ENCODE results near the gene TBC1D13. TPM values are rescaled to one million over a fixed set of nuclear protein-coding genes. Genes with fewer than 3 reads are reported as not detected.

Gene TBC1D13
- total and polyA plus RNA-seq, 9 of the 15 experiments (the other 6 are each of a cell fraction or from before 2014, with no cell fraction given) = 2.3 to 28.7 (median 11.4) TPM

GRCh38 chr9:128836509-128837145 is 49.6 kb downstream of the TBC1D13 start:
- ATAC-seq (no peak), FAIRE-seq (no peak), DNase-seq (ENCODE audit: extremely low read depth in 1 of 4, low spot score in 3 of 4) (peak in 1 of 4 experiments; percentile 3)
- Histone ChIP-seq H3K4me1 (replicated peaks in 1 of 2; ENCODE audit: control insufficient read depth in 2 of 2, insufficient read depth in 2 of 2, low read length in 2 of 2) (peaks cover 0 to 9% of the 10 kb centered on the region in 2 experiments; a peak in 2 of 5 replicates), H3K9me3 (replicated peaks; ENCODE audit: control insufficient read depth, insufficient read depth, low read depth, low read length) (no peaks in the 10 kb centered on the region), H3K36me3 (ENCODE audit: control insufficient read depth, insufficient read depth, low read length) (peaks cover 21% of the 10 kb centered on the region; the same call in 2 of the 3 replicates), H3K27me3 (ENCODE audit: control insufficient read depth in 2 of 2, insufficient read depth in 2 of 2, low read length in 2 of 2) (no peaks in the 10 kb centered on the region), H3K27ac (ENCODE audit: extremely low read depth, low read depth, low read length) (no peak overlapping the region), H2AFZ (ENCODE audit: low read depth, low read length) (no peak overlapping the region), H3K9ac (ENCODE audit: insufficient read depth in 1 of 2, low read depth in 2 of 2, low read length in 2 of 2) (no peak overlapping the region; a peak in 1 of 4 replicates), H3K4me3 (no peak overlapping the region), H4K20me1 (replicated peaks; ENCODE audit: control insufficient read depth, insufficient read depth, low read length) (no peaks in the 10 kb centered on the region), H3K79me2 (ENCODE audit: control insufficient read depth, insufficient read depth, low read length) (no peaks in the 10 kb centered on the region), H3K4me2 (ENCODE audit: insufficient read depth, low read length) (no peak overlapping the region), H3K9me1 (ENCODE audit: control insufficient read depth, insufficient read depth, low read length) (no peaks in the 10 kb centered on the region)
- POLR2A ChIA-PET = interaction anchor here (0.6 to 0.9 kb wide), 2 partner anchors 8 to 321 kb away, joined by 3 read pairs; no protein-coding TSS in a partner anchor
- 87% methylated on average over 14 of the region's 14 CpGs for WGBS (ENCODE audit: insufficient coverage, low coverage, missing lambda C conversion rate)
- CTCF ChIA-PET (ENCODE audit: low intra/inter-chr PET ratio) = no interaction called here
- BruUV-seq (replicated peaks) = no TSS peak
- in situ Hi-C loops (cut with MboI) = no loop called here
- intact Hi-C loops (cut with micrococcal nuclease) = no loop called here
- TF ChIP-seq NBN (IDR thresholded peaks at IDR 0.05; ENCODE audit: low read depth) (no peak), ZBTB49 (CRISPR knock-in tag; IDR thresholded peaks at IDR 0.05; ENCODE audit: borderline replicate concordance) (no peak), PURB (CRISPR knock-in tag; IDR thresholded peaks at IDR 0.05; ENCODE audit: low read depth) (no peak), CREB3 (tag; conservative IDR thresholded peaks at IDR 0.05; ENCODE audit: low read depth) (no peak), ZNF75A (CRISPR knock-in tag; IDR thresholded peaks at IDR 0.05) (no peak)
